NCI-H2107 (cell line): ENCODE data around the gene HSPG2.
"Not testable (repeated sequence)": the region's sequence is repeated elsewhere in the genome, so short reads cannot be mapped to it uniquely, and the experiment has no call there.

Experiments
- DNase-seq: peaks from one replicate; lab custom pipeline; 2025; lab: John Stamatoyannopoulos, UW

The HSPG2 gene

DNA sequence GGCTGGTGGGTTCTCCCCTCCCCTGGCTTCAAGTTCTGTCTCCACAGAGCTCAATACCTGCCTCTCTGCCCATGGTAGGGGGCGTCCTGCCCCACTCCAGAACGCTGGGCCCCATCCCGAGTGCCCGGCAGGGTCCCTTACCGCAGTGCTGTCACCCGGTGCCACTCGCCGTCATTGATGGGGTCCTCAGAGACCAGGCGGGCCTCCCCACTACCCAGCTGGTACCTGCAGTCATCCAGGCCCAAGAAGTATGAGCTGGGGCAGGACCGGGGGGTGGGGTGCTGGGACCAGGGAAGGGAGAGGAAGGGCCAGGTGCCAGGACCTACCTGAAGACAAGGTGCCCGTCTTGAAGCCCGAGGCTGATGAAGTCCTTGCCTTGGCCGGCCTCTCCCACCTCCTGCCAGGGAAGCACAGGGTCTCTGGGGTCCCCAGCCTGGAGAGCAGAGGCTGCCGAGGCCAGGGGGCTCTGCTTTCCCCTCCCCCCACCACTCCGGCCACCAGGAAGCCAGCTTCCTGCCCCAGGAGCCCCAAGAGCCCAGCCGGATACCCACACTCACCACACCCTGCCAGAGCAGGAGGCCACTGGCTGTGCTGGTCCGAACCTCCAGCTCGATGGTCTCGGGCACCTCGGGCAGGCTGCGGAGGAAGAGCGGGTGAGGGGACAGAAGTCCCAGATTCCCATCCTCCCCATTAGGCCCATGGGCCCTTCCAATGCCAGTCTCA is 113.0 kb downstream of the HSPG2 start:
- no peak for DNase-seq

DNA sequence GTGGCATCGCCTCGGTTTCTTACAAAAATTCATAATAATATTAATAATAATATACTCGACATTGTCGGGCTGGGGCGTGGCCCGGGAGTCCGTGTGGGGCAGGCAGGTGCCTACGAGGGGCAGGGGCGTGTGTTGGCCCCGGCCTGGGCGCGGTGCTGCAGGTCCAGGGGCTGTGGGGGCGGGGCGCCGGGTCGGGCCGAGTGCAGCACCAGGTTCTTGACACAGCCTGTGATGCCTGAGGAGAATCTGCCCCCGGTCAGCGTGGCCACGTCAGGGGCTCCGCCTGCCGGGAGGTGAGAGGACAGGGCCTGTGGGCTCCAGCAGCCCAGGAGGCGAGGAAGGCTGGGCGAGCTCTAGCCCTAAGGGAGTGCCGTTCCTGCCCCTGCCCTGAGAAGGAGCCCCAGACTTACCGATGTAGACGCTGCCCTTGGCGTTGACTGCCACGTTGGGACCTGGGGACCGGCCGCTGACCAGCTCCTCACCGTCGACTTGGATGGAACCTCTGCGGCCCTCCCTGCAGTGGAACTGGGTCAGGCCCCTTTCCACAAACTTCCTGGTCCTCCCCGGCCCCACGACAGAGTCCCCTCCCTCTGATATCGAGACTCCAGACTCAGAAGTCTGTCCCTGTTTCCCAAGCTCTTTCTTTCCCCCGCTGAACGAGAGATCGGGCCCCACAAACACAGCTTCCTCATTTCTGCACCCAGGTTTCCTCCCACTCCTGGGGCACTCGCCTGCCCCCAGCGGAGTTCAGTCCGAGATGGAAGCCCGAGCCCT is 113.7 kb downstream of the HSPG2 start:
- DNase-seq: no peak

DNA sequence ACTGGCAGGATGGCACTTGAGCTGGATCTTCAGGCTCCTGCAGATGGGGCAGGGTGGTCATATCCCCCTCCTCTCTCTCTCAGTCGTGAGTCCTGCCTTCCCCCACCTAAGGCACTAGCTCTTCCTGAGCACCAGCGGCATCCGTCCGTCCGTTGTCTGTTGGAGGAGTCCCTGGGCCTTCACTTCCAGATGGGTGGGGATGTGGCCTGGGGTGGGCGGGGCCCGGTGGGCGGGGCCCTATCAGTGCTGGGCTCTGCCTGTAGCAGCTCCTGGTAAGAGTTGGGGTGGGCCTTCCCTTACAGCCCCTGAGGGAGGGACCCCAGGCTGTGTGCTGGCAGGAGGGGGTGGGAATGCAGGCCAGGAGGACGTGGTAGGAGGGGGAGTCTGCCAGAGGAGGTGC is 114.8 kb downstream of the HSPG2 start:
- no peak for DNase-seq

DNA sequence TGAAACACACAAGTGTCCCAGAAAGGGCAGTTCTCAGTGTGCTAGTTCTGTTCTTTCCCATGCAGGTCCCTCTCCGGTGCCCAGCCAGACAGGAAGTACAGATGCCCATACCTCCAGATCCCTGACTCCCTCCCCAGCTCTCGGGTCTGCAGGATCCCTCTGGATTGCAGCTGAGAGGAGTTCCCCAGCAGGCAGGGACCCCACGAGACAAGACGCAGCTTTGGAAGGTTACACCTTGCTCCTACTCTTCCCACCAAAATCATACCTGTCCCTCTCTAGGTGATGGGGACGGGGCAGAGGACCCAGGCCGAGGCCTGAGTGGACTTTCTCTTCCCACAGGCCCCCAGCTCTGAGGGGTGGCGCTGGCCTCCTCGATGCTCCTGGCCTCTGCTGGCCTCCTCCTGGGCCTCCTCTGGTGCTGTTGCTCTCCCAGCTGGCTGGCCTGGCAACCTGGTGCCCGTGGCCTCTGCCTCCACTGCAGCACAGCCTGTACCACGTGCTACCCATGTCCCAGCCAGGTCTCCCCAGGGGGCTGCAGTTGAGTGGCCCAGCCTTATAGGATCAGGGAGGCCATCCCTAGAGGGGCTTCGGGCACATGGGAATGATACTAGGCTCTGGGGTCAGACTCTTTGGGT is 115.6 kb downstream of the HSPG2 start:
- DNase-seq: no peak

DNA sequence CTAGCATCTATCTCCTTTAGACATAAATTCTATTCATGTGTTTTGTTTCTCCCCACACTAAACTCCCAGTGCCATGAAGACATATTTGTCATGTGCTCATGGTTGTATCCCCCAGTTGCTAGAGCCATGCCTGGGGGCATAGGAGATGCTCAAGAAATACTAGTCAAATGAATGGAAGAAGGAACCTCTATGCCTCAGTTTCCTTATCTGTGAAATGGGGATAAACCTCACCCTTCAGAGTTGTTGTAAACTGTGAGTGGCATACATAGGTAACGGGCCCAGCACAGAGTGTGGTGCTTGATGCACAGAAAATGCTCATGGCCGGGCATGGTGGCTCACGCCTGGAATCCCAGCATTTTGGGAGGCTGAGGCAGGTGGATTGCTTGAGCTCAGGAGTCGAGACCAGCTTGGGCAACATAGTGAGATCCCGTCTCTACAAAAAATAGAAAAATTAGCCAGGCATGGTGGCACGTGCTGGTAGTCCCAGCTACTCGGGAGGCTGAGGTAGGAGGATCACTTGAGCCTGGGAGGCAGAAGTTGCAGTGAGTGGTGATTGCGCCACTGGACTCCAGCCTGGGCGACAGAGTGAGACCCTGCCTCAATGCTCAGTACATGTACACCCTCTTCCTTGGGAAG is 116.4 kb downstream of the HSPG2 start:
- no peak for DNase-seq

DNA sequence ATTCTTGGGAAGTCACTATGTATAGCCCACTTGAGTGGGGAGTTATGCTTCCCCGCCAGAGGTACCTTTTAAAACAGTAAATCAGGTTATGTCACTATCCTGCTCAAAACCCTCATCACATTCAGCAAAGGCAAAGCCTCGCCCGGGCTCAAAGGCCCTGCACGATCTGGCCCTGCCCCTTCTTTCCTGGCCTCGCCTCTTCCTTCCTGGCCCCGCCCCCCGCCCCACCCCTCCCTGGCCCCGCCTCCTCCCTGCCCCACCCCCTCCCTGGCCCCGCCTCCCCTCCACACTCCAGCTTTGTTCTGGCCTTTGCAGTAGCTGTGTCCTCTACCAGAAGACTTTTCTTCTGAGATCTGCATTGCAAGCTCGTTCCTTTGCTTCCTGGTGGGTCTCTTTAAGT is 118.5 kb downstream of the HSPG2 start:
- no peak for DNase-seq

DNA sequence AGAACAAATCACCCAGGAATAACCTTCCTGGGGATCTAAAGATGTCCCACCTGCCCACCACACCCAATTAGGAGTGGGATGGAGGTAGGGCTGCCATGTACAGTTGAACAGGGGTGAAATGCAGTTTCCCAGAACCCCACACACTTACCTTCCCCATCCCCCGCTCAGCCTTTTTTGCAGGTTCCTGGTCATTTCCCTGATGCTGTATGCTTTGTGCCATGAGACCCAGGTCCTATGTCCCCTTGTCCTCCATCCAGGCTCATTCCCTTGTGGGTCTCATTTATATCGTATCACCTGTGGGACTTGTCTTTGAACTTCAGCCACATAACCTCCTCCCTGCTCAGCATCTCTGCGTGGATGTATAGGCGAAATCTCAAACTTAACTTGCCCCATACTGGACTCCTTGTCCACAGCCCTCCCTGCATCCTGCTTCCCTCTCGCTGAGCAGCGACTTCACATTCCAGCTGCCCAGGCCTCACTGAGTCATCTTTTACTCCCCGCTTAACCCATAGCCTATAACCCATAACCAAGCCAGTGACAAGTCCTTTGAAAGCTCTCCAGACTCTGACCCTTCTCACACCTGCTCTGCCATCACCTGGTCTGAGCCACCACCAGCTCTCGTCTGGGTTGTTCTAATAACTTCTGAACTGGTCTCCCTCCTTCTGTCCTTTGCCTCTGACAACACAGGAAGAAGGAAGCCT is 120.4 kb downstream of the HSPG2 start:
- no peak for DNase-seq

DNA sequence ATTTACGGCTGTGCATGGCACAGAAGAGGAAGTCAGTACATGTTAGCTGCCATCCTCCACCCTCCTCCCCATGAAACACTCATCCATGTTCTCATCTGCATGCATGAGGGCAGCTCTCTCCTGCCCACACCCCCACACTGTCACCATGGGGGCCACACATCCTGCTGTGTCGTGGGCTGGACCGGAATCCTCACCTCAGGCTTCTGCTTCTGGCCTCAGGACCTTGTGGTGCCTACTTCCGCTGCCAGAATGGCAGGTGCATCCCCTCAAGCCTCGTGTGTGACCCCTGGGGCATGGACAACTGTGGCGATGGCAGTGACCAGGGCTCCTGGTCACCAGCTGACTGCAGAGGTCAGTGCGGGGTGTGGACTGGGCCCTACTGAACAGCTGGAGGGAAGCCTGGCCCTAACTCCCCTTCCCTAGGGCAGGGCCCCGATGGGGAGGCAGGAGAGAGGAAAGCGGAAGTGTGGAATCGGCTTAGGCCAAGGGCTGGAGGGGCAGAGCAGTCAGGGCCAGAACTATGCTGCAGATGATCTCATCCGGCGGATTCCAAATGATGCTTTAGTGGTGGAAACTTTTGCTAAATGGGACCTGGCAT is 121.3 kb downstream of the HSPG2 start:
- no peak for DNase-seq

DNA sequence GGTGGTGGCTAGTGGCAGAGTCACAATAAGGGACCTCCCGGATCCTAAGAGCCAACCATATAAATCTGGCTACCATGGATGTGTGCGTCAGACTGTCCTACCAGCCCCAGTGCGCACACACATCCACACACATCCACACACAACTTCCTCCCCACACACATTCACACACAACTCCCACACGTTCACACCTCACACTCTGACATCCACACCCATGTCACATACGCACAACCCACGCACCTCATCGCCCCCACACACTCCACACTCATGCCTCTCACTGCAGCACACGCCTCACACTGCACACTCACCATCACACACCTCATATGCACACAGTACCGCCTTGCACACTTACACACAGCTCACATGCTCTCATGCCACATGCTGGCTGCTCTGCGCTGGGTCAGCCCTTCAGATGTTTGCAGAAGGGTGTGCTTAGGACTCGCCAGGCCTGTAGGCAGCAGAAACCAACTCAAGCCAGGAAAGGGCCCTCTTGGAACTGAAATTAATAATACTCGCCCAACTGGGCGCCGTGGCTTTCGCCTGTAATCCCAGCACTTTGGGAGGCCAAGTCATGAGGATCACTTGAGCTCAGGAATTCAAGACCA is 122.0 kb downstream of the HSPG2 start:
- DNase-seq: no peak

DNA sequence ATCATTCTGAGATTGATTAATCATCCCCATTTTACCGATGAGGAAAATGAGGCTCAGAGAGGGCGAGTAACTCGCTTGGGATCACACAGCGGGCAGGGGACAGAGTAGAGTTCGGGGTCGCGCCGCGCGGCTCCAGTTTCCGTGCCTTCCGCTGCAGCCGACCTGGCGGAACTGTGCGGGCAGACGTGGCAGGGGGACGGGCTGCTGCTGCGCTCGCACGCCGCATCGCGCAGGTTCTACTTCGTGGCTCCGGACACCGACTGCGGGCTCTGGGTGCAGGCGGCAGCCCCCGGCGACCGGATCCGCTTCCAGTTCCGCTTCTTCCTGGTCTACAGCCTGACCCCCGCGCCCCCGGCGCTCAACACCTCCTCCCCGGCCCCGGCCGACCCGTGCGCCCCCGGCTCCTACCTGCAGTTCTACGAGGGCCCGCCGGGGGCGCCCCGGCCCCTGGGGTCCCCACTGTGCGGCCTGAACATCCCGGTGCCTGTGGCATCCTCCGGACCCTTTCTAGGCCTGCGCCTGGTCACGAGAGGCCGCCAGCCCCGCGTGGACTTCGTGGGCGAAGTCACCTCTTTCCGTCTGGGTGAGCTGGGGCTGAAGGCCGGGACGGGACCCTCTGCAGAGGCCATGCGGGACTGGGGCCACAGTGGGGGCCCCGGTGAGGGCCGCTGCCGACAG is 122.7 kb downstream of the HSPG2 start:
- DNase-seq: no peak

DNA sequence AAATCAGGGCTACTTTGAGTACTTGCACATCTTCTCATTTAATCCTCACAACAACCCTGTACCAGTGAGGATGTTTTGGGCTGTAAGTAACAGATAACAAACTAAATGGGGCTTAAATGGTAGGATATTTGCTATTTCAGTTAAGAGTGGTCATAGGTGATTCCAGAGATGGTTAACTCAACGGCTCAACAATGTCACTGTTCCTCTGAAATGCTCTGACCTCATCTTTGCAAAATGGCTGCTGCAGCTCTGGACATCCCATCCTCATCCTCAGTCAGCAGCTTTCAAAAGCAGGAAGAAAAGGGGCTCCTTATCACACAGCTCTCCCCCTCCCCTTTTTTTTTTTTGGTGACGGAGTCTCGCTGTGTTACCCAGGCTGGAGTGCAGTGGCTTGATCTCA is 123.6 kb downstream of the HSPG2 start:
- DNase-seq: no peak

DNA sequence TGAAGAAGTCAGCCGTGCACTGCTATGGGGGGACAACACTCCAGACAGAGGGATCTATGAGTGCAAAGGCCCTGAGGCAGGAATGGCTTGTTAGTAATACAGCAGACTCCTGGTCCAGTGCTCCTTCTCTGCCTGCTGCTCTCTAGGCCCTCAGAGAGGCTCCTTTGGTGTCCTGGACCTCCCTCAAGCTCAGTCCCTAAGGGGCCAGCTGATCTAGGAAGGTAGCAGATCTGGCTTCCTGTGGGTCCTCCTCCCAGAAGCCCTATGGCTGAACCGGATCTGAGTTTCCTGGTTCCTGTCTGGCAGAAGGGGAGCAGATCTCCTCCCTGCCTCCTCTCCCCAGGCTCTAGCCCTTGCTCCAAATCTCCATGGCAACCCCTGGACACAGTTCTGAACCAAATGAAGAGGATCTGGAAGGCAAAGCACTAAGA is 125.2 kb downstream of the HSPG2 start, which contains the start of gene LDLRAD2:
LDLRAD2 (plus strand) TSS at position 391 of the 431 bp plus-strand sequence. CDS start 187 bp downstream, outside the sequence.
- DNase-seq: no peak

DNA sequence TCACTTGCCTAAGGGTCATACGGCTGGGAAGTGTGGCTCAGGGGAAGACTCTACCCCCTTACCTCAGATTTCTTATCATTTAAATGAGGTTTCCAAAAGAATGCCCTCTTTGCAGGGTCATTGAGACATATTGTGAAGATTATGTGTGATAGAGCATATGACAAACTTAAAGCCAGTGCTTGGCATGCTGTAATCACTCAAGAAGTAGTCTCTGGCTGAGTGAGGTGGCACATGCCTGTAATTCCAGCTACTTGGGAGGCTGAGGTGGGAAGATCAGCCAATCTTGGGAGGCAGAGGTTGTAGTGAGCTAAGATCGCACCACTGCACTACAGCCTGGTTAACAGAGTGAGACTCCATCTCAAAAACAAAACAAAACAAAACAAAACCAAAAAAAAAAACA is 132.6 kb downstream of the HSPG2 start:
- DNase-seq: no peak

DNA sequence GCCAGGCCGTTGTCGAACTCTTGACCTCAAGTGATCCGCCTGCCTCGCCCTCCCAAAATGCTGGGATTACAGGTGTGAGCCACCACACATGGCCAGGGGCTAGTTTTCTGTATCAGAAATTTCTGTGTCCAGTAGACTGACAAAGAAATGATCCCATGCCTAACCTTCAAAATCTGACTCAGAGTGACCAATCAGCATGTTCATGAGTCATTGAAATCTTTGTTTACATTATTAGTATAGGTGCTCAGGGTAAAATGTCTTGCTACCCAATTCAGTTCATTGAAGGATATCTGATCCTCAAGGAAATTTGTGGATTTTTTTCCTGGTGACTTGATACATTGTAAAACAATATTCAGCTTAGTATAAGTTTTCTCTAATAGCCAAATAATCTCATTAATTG is 136.0 kb downstream of the HSPG2 start:
- DNase-seq: no peak

DNA sequence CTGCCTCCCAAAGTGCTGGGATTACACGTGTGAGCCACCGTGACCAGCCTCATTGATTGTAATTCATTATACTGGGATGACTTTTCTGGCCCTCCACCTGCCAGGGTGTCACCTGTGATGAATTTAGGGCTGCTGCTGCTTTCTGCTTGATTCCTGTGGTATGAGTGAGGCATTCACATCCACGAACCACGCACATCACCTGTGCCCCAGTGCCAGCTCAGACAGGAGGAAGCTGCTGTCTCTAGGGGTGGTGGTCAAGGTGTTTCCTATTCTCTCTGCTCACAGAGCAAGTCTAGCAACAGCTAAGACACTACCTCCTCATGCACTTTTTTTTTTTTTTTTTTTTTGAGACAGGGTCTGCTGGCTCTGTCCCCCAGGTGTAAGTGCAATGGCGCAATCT is 137.4 kb downstream of the HSPG2 start:
- DNase-seq: no peak

DNA sequence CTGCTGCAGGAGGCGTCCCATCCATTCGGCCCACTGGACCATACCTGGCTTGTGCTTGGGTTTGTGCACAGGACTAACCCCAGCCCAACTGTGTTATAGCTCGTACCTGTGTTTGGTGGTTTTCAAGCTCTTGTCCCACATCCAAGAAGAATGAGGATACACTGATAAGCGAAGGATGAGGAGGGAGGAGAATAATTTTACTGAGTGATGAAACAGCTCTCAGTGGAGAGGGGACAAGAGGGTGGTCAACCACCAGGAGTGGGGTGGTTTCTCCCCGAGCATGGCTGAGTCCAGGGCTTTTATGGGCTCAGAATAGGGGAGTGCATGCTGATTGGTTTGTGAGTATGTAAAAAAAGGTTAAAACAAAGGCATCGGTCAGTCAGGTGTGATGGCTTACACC is 142.0 kb downstream of the HSPG2 start:
- DNase-seq: no peak

DNA sequence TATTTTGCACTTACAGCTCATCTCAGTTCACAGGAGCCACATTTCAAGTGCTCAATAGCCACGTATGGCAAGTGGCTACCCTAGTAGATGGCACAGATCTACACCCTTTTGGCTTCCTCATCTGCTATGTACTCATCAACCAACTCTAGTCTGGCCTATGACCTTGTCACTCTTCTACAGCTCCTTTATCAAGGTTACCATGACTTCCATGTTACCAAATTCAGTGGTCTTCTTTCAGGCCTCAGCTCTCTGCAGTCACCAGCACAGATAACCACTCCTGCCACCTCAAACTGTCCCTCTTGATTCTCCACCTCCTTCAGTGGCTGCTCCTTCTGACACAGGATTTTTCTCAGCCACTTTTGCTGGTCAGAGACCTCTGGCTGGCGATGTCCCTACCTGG is 142.5 kb downstream of the HSPG2 start:
- DNase-seq: no peak

DNA sequence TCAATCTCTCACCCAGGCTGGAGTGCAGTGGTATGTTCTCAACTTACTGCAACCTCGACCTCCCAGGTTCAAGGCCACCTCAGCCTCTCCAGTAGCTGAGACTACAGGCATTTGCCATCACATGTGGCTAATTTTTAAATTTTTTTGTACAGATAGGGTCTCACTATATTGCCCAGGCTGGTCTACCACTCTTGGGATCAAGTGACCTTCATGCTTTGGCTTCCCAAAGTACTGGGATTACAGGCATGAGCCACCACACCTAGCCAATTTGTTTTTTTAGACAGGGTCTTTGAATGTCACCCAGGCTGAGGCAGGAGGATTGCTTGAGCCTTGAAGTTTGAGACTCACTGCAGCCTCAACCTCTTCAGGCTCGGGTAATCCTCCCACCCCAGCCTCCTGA is 144.0 kb downstream of the HSPG2 start:
- DNase-seq: no peak

DNA sequence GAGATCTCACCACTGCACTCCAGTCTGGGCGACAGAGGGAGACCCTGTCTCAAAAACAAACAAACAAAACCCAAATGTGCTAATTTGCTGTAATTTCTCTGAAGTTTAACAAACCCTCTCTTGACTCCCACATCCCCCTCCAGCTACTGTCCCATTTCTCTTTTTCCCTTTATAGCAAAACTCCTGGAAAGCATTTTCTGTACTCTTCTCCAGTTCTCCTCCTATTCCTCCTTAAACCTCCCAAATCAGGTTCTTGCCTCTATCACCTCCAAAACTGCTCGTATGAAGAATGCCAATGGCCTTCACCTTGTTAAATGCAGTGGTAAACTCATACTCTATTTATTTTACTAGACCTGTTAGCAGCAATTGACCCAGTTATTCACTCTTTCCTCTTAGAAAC is 150.5 kb downstream of the HSPG2 start:
- DNase-seq: no peak

DNA sequence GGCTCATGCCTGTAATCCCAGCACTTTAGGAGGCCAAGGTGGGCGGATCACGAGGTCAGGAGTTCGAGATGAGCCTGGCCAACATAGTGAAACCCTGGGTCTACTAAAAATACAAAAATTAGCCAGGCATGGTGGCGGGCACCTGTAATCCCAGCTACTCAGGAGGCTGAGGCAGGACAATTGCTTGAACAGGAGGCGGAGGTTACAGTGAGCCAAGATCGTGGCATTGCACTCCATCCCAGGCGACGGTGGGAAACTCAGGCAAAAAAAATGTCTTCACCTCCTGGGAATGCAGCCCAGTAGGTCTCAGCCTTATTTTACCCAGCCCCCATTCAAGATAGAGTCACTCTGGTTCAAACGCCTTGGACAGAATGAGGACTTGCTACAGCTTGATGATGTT is 151.3 kb downstream of the HSPG2 start:
- DNase-seq: not testable (repeated sequence)
